HepG2 (cell line): ENCODE measurements around the gene HDAC8.

Experiments used
- AKNA ChIP-seq: sonication (generic); formaldehyde crosslinking; IDR thresholded peaks from 2 replicates; pipeline ENCODE4 v1.4.0; 2020; ENCODE audit warnings: missing genetic modification reagents, borderline replicate concordance
- CTCF ChIP-seq: sonication (generic); formaldehyde crosslinking; IDR thresholded peaks from 2 replicates; pipeline ENCODE4 v1.5.0; 2020; ENCODE audit warnings: mild to moderate bottlenecking, missing genetic modification reagents, moderate library complexity
- ELF3 ChIP-seq: IDR thresholded peaks from 2 replicates; pipeline ENCODE4 v1.6.1; 2016; ENCODE audit warnings: missing genetic modification reagents, missing compliant biosample characterization
- FOXC1 ChIP-seq: sonication (generic); formaldehyde crosslinking; IDR thresholded peaks from 2 replicates; pipeline ENCODE4 v1.8.0; 2022; ENCODE audit warnings: mild to moderate bottlenecking, missing genetic modification reagents, borderline replicate concordance

GRCh38 chrX:72295745-72296144 lies 276.9 kb downstream of the HDAC8 start:
- no peak for TF ChIP-seq ELF3
- no peak for TF ChIP-seq AKNA (CRISPR knock-in tag)
- no peak for TF ChIP-seq CTCF (CRISPR knock-in tag)
- TF ChIP-seq FOXC1 (CRISPR knock-in tag): no peak
